Measurements from ENCODE around the gene SCN7A. TPM values are rescaled to one million over a fixed set of nuclear protein-coding genes. Genes with fewer than 3 reads are reported as not detected.
"Not testable (repeated sequence)": the region's sequence is repeated elsewhere in the genome, so short reads cannot be mapped to it uniquely, and the experiment has no call there.

The SCN7A gene
- total RNA-seq, 1 donor from 2014 or later = 35.4 TPM

GRCh38 chr2:166411473-166412230, 82.4 kb downstream of the SCN7A start:
- ATAC-seq (no peak), DNase-seq (ENCODE audit: missing footprints) (no peak)
- intact Hi-C loops (cut with DNase I) = loop anchor here (10.0 kb wide), 1 partner anchor 103 kb away; no protein-coding TSS in a partner anchor

GRCh38 chr2:166410828-166411472, 83.1 kb downstream of the SCN7A start:
- intact Hi-C loops (cut with DNase I) = loop anchor here (10.0 kb wide), 1 partner anchor 104 kb away; no protein-coding TSS in a partner anchor
- DNase-seq (ENCODE audit: missing footprints) (no peak), ATAC-seq (no peak)

DNA sequence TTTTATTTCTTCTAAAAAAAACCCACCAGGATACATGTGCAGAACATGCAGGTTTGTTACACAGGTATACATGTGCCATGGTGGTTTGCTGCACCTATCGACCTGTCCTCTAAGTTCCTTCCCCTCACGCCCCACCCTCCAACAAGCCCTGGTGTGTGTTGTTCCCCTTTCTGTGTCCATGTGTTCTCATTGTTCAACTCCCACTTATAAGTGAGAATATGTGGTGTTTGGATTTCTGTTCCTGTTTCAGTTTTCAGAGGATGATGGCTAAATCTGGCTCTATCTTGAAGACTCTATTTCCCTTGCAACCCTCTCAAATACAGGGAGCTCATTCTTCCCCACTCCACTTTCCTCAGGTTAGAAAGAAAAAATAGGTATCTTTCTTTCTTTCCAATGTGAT, 86.3 kb downstream of the SCN7A start:
- ATAC-seq; DNase-seq (ENCODE audit: missing footprints); intact Hi-C loops (cut with DNase I): not testable (repeated sequence)

DNA sequence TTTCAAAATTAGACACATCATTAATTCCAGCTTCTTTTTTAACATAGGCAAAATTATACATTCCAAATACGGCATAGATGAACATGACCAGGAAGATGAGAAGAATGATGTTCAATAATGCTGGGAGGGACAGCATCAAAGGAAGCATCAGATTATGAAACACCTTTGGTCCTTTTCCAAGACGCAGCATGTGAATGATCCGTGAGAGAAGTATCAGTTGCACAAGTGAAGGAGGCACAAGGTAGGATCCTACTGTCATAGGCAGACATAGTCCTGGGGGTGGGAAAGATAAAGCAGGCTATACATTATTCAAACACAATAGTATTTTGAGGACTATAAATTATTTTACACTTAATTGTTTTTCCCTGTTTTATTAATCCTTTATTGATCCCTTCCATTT, 87.7 kb downstream of the SCN7A start:
- ATAC-seq = no peak
- no peak for DNase-seq (ENCODE audit: missing footprints)
- intact Hi-C loops (cut with DNase I) = no loop called here

DNA sequence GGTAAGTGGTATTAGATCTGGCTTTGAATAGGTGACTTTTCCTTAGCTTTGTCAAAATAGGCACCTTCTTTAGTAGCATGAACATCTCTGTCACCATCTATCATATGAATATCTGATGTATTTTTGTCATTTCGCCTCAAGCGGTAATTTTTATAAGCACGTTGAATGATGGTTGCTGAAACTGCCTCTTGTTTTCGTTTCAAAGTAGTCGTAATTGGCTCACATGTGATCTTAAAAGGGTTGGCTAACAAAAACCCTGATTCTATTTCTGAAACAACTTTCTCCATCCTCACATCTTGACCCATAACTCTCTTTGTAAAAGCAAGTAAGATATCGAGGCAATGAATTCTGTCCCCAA, 88.5 kb downstream of the SCN7A start:
- DNase-seq (ENCODE audit: missing footprints) (no peak), ATAC-seq (no peak)
- intact Hi-C loops (cut with DNase I) = no loop called here

- DNase-seq (ENCODE audit: missing footprints) (no peak), ATAC-seq (no peak)
- intact Hi-C loops (cut with DNase I) = no loop called here
Observed at GRCh38 chr2:166404831-166405568, 89.0 kb downstream of the SCN7A start.

DNA sequence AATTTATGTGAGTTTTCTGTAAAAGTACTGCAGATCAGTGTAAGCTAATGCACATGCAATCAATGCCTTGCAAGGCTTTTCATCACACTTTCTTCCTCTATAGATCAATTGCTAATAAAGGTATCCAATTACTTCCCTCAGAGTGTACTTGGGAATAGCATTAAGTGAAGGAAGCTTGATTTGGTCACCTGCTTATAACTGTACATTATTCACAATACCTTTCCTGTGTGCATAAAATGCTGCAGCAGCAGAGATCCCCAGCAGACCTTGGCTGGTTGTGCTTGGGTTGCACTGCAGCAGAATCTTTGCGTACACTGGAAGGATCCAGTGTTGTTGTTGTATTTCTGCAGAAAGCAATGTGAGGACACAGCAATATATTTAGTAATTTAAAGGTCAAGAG, 99.8 kb downstream of the SCN7A start:
- intact Hi-C loops (cut with DNase I) = no loop called here
- DNase-seq (ENCODE audit: missing footprints) (no peak), ATAC-seq (no peak)

GRCh38 chr2:166393008-166393407, 101.0 kb downstream of the SCN7A start:
- ATAC-seq = no peak
- DNase-seq (ENCODE audit: missing footprints) = no peak
- intact Hi-C loops (cut with DNase I) = no loop called here

DNA sequence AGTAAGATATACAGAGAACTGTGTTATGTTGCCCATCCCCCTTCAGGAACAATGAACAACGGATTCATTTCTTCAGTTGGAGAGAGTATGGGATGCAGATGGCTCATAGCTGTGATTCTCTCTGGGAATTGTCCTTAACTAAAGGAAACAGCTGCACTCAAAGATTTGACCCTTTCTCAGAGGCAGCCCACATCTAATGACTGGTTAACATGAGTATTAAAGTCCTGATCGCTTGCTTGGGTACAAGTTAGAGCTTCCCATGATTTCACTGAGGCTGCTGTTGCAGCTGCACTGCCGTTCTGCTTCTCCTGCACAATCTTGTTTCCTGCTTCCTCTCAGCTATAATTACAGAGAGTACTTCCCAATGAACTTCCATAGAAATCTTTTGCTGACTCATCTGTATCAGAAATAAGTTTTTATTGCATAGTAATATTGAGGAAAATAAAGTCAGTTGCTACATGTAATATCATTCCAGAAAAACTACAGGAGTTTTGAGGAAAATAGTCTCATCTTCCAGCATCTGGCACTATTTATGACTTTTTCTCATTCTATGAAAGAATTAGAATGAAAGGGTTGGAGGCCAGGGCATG, 105.5 kb downstream of the SCN7A start:
- intact Hi-C loops (cut with DNase I) = no loop called here
- no peak for DNase-seq (ENCODE audit: missing footprints)
- ATAC-seq = peak; percentile 39

DNA sequence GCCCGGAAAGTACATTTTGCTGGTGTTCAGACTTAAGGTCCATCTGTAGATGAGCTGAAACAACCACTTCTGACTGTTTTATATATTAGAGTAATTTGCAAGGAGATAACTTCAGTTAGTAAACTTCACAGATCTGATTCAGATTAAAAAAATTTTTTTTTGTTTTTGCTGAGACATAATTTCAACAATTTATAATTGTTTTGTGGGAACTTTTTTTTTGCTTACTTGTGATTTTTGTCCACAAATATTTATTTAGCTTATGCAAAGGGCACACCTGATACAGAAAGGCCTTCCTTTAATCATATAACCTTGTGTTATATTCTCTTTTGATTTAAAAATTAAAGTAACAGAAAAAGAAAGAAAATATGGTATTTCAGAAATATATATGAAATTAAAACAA, 108.7 kb downstream of the SCN7A start:
- ATAC-seq (no peak), DNase-seq (ENCODE audit: missing footprints) (no peak)
- intact Hi-C loops (cut with DNase I) = no loop called here

GRCh38 chr2:166384774-166385173, 109.3 kb downstream of the SCN7A start:
- intact Hi-C loops (cut with DNase I) = no loop called here
- ATAC-seq = no peak

DNA sequence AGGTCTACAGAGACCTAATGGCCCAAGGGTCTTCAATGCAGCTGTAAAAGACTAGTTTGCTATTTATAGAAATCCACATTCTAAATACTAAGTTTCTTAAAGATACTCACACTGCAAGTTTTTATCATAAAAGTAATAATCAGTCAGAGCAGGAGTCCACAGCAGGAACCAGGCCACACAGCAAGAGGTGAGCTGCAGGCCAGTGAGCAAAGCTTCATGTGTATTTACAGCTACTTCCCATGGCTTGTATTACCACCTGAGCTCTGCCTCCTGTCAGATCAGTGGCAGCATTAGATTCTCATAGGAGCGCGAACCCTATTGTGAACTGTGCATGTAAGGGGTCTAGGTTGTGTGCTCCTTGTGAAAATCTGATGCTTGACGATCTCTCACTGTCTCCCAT, 111.6 kb downstream of the SCN7A start:
- intact Hi-C loops (cut with DNase I) = no loop called here
- no peak for DNase-seq (ENCODE audit: missing footprints)
- no peak for ATAC-seq

More at GRCh38 chr2:166384774-166385173, 109.3 kb downstream of the SCN7A start:
- no peak for DNase-seq (ENCODE audit: missing footprints)

- intact Hi-C loops (cut with DNase I) = no loop called here
- ATAC-seq (no peak), DNase-seq (ENCODE audit: missing footprints) (no peak)
Observed at GRCh38 chr2:166380615-166381014, 113.4 kb downstream of the SCN7A start.

DNA sequence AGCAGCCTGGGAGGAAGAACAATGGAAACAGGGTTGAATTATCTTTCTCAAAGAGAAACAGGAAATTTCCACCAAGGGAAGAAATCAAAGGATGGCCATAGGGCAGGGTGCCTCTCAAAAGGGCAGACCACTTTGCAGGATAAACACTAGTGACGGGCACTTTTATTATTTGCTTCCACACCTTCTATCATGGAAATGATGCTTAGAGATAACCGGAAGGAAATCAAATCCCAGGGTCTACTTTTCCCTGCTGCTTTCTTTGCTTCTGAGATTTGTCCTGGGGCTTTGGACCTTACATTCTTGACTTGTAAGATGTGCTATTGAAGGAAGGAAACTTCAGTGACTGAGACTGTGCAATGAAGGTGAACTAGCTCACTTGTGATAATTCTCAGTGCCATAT, 117.2 kb downstream of the SCN7A start:
- intact Hi-C loops (cut with DNase I) = no loop called here
- no peak for ATAC-seq

DNA sequence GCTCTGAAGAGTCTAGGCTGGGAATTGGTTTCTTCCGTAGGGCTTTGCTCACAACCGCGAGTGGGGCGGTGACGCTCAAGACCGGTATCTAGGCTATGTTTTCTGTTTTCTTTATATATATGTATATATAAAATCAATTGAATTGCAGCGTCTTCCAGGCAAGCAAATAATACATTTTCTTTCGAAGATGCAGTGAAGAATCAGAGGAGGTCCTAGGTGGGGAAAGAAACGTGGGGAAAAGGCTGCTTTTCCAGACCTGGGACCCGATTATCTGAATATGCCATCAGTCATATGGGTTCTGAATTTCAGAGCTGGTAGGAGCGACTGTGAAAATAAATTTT, 117.6 kb downstream of the SCN7A start:
- ATAC-seq = no peak
- intact Hi-C loops (cut with DNase I) = no loop called here
- no peak for DNase-seq (ENCODE audit: missing footprints)

More for the DNA sequence above, 117.2 kb downstream of the SCN7A start:
- DNase-seq (ENCODE audit: missing footprints) = no peak

DNA sequence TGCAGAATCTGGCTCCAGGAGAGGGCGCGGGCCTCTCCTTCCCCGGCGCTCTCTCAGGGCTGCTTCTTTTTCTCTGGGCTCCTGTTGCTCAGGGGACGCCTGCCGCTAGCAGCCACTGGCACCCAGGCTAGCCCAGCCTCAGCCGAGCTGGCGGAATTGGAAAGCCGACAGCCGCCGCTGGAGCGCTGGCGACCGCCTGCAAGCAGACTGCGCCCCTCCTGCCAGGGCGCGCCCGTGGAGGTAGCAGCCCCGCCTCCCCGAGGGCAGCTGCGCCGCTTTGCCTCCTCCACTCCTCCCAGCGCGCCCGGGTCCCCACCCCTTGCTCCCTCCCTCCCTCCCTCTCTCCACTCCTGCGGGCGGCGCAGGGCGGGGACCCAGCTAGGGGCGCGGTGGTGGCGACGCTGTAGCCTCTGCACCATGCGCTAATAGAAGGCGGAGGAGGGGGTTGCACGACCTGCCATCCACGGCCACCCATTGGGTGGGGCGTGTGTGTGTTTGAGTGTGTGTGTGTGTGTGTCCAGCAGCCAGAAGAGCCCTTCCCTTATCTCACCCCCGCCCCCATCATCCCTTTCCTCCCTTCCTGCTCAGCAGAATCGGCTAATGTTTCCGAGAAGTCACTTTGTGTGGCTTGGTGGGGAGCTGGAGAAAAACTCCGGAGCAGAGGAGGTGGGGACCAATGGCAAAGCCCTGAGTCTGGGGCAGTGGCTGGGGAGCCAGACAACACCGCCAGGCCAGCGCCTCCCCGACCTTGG, 118.1 kb downstream of the SCN7A start, which contains the start of gene SCN9A:
Gene SCN9A (minus strand): TSS at position 209 of the 752 bp plus-strand sequence. CDS start 64,188 bp downstream, outside the sequence.
- intact Hi-C loops (cut with DNase I) = no loop called here
- DNase-seq (ENCODE audit: missing footprints) = peak; percentile 90
- ATAC-seq = peak; percentile 97

GRCh38 chr2:166375195-166375735, 118.8 kb downstream of the SCN7A start:
- no peak for ATAC-seq
- DNase-seq (ENCODE audit: missing footprints) = no peak

GRCh38 chr2:166373951-166374350, 120.1 kb downstream of the SCN7A start:
- ATAC-seq (no peak), DNase-seq (ENCODE audit: missing footprints) (no peak)
- intact Hi-C loops (cut with DNase I) = no loop called here

More at GRCh38 chr2:166375195-166375735, 118.8 kb downstream of the SCN7A start:
- intact Hi-C loops (cut with DNase I) = no loop called here

All from Right ventricle myocardium inferior (tissue), 1 donor.